PC-3 (cell line): ENCODE results near the gene PDE11A.

ENCODE experiments used
- EZH2 ChIP-seq: fragments of 300-600 bp; sonication (generic); IDR thresholded peaks from one replicate; pipeline ENCODE4 v1.6.1; 2017; ENCODE audit warnings: antibody characterized with exemption, mild to moderate bottlenecking, low read length; ENCODE audit not compliant: unreplicated experiment
- EZH2phosphoT487 ChIP-seq: fragments of 300-600 bp; sonication (generic); IDR thresholded peaks from 2 replicates; pipeline ENCODE4 v1.6.1; 2018; ENCODE audit warnings: mild to moderate bottlenecking, antibody characterized with exemption, low read length, borderline replicate concordance
- TF ChIP-seq, protein P1 (sequence below): fragments of 300-600 bp; sonication (generic); conservative IDR thresholded peaks from 2 replicates; pipeline ENCODE4 v1.5.1; 2017; ENCODE audit warnings: antibody characterized with exemption, low read depth, mild to moderate bottlenecking, low read length

DNA sequence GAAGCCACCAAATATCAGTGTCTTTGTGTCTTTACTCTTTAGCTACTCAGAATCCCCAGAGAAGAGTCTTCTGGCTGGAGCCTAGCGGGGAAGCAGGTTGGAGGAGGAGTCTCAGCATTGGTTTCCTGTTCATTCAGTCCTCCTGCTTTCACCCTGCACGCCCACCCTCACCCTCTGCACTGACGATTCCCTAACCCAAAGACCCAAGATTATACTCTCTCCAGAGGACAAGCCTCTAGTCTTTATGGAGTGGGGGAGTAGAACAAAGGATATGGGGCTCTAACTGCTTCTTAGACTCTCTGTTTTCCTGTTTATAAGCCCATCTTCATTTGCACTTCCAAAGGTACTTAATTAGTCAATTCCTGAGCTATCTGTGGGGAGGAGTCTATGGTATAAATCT lies 341.2 kb downstream of the PDE11A start:
- TF ChIP-seq, protein P1, sequence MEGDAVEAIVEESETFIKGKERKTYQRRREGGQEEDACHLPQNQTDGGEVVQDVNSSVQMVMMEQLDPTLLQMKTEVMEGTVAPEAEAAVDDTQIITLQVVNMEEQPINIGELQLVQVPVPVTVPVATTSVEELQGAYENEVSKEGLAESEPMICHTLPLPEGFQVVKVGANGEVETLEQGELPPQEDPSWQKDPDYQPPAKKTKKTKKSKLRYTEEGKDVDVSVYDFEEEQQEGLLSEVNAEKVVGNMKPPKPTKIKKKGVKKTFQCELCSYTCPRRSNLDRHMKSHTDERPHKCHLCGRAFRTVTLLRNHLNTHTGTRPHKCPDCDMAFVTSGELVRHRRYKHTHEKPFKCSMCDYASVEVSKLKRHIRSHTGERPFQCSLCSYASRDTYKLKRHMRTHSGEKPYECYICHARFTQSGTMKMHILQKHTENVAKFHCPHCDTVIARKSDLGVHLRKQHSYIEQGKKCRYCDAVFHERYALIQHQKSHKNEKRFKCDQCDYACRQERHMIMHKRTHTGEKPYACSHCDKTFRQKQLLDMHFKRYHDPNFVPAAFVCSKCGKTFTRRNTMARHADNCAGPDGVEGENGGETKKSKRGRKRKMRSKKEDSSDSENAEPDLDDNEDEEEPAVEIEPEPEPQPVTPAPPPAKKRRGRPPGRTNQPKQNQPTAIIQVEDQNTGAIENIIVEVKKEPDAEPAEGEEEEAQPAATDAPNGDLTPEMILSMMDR, result no peak
- TF ChIP-seq EZH2, result no peak
- no peak for TF ChIP-seq EZH2phosphoT487
